Progenitor cell of endocrine pancreas (in vitro differentiated cells): ENCODE results near the gene SERPING1. TPM values are rescaled to one million over a fixed set of nuclear protein-coding genes. Genes with fewer than 3 reads are reported as not detected.

Experiments
- DNase-seq: peaks from one replicate; pipeline ENCODE4 v3.0.0; 2021; ENCODE audit warnings: low spot score; ENCODE audit not compliant: unreplicated experiment
- H3K27ac Mint-ChIP-seq: 2 replicates; pipeline ENCODE4 v1.8.0; 2021; ENCODE audit warnings: mild to moderate bottlenecking, moderate library complexity, mixed read lengths
- H3K27me3 Mint-ChIP-seq: 2 replicates; pipeline ENCODE4 v1.8.0; 2021; ENCODE audit warnings: mixed read lengths
- H3K36me3 Mint-ChIP-seq: 2 replicates; pipeline ENCODE4 v1.8.0; 2022; ENCODE audit warnings: mixed read lengths; ENCODE audit not compliant: insufficient read depth
- H3K4me1 Mint-ChIP-seq: 2 replicates; pipeline ENCODE4 v1.8.0; 2021; ENCODE audit warnings: low read depth, mixed read lengths
- H3K4me3 Mint-ChIP-seq: 2 replicates; pipeline ENCODE4 v1.8.0; 2021; ENCODE audit warnings: low read depth, mild to moderate bottlenecking, moderate library complexity, mixed read lengths
- H3K9me3 Mint-ChIP-seq: 2 replicates; pipeline ENCODE4 v1.8.0; 2021; ENCODE audit warnings: low read depth, mixed read lengths
- total RNA-seq: library from RNA; stranded (reverse); gene quantifications from 2 replicates; pipeline ENCODE4 v1.2.1, GENCODE V29; 2021
- TF ChIP-seq, protein P1 (sequence below): fragments of 200-600 bp; sonication (generic); IDR thresholded peaks from one replicate; pipeline ENCODE4 v1.5.0; 2021; ENCODE audit warnings: antibody characterized with exemption, mild to moderate bottlenecking; ENCODE audit not compliant: unreplicated experiment

SERPING1 gene
- total RNA-seq, 1 donor from 2014 or later = 190 TPM

DNA sequence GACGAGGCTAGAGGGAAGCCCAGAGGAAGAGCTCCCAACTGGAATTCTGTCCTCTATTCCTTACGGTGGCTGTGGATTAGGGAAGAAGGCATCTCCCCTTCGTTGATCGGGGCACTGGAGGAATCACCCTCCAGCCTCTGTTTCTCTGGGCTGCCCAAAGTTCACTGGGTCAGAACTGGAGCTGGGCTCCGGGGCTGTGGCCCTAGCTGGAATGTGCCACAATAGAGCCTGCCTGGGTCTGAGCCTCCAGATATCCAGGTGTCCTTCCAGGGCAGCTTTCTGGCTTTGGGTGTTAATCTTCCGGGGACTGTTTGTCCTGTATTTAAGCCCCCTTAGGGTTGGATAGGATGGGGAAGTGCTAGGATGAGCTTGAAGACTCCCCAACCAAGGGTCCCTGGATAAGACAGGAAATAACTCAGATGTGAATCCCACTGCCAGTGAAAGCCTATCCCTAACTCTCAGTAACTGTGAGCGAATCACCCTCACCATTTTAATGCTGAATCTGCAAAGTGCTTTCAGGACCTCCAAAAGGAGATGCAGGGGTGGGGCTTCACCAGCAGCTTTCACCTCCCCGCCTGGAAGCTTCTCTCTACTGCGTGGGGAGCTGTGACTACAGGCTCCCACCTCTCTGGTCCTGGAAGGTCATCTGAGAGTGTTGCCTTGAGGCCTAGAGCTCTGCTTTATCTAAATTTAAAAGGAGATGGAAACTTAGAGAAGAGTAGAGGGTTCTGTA lies 42.7 kb downstream of the SERPING1 start:
- Mint-ChIP-seq H3K4me1 (peaks cover 48% of the 10 kb centered on the region), H3K27ac (peak overlapping the region; percentile 98), H3K27me3 (no peaks in the 10 kb centered on the region), H3K9me3 (no peaks in the 10 kb centered on the region), H3K36me3 (peaks cover 12% of the 10 kb centered on the region), H3K4me3 (peak overlapping the region; percentile 98)
- no peak for DNase-seq
- TF ChIP-seq, protein P1, sequence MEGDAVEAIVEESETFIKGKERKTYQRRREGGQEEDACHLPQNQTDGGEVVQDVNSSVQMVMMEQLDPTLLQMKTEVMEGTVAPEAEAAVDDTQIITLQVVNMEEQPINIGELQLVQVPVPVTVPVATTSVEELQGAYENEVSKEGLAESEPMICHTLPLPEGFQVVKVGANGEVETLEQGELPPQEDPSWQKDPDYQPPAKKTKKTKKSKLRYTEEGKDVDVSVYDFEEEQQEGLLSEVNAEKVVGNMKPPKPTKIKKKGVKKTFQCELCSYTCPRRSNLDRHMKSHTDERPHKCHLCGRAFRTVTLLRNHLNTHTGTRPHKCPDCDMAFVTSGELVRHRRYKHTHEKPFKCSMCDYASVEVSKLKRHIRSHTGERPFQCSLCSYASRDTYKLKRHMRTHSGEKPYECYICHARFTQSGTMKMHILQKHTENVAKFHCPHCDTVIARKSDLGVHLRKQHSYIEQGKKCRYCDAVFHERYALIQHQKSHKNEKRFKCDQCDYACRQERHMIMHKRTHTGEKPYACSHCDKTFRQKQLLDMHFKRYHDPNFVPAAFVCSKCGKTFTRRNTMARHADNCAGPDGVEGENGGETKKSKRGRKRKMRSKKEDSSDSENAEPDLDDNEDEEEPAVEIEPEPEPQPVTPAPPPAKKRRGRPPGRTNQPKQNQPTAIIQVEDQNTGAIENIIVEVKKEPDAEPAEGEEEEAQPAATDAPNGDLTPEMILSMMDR = no peak

DNA sequence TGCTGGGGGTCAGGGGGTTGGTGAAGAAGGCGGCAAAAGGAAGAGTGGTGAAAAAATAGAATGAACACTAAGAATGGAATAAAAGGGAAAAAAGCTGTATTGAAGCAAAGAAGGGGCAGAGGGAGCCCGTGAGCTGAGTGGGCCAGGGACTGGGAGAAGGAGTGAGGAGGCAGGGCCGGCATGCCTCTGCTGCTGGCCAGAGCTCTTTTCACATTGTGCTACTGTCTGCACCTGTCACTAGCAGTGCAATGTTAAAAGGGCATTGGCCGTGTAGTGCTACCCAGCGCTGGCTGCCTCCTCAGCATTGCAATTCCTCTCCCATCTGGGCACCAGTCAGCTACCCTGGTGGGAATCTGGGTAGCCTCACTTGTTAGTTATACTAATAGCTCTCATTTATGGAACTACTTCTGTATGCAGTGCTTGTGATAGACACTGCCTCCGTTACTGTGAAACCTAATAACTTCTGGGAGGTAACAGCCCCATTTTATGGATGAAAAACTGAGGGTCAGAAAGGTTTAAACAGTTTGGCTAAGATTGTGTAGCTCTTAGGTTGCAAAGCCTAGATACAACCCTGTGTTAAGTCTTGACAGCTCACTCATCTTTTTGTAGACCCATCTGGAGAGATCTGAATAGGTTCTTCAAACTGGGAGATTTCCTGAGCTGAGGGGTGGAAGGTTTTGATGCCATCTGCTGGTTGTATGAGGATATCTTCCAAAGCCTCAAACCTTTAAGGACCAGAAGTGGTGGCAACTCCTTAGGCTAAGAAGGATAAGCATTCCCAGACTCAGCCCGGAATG lies 43.7 kb downstream of the SERPING1 start:
- no peak for DNase-seq
- Mint-ChIP-seq H3K4me3 (peak overlapping the region; percentile 98), H3K9me3 (no peaks in the 10 kb centered on the region), H3K4me1 (peaks cover 56% of the 10 kb centered on the region), H3K36me3 (peaks cover 12% of the 10 kb centered on the region), H3K27ac (peak overlapping the region; percentile 98), H3K27me3 (no peaks in the 10 kb centered on the region)
- TF ChIP-seq, protein P1 = peak; percentile 47

DNA sequence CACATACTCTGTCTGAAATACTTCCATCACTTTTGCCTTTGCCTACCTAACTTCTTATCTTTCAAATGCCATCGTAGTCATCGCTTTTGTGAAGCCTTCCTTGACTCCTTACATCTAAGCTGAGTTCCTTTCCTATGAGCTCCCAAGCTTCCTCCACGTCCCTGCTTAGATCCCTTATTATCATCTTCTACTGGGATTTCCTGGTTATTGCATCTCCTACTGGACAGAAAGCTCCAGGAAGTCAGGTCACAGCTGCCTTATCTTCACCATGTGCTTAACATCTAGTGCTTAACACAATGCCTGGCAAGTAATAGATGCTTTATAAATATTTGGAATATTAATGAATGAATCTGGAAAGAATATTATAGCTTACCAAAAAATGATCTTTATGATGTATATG lies 46.3 kb downstream of the SERPING1 start:
- no peaks in the 10 kb centered on the region for H3K27me3 Mint-ChIP-seq
- H3K4me3 Mint-ChIP-seq = no peak overlapping the region
- peaks cover 11% of the 10 kb centered on the region for H3K36me3 Mint-ChIP-seq
- TF ChIP-seq, protein P1 = no peak
- H3K9me3 Mint-ChIP-seq = no peaks in the 10 kb centered on the region
- no peak for DNase-seq
- H3K27ac Mint-ChIP-seq = peak overlapping the region; percentile 69
- H3K4me1 Mint-ChIP-seq = peaks cover 71% of the 10 kb centered on the region

DNA sequence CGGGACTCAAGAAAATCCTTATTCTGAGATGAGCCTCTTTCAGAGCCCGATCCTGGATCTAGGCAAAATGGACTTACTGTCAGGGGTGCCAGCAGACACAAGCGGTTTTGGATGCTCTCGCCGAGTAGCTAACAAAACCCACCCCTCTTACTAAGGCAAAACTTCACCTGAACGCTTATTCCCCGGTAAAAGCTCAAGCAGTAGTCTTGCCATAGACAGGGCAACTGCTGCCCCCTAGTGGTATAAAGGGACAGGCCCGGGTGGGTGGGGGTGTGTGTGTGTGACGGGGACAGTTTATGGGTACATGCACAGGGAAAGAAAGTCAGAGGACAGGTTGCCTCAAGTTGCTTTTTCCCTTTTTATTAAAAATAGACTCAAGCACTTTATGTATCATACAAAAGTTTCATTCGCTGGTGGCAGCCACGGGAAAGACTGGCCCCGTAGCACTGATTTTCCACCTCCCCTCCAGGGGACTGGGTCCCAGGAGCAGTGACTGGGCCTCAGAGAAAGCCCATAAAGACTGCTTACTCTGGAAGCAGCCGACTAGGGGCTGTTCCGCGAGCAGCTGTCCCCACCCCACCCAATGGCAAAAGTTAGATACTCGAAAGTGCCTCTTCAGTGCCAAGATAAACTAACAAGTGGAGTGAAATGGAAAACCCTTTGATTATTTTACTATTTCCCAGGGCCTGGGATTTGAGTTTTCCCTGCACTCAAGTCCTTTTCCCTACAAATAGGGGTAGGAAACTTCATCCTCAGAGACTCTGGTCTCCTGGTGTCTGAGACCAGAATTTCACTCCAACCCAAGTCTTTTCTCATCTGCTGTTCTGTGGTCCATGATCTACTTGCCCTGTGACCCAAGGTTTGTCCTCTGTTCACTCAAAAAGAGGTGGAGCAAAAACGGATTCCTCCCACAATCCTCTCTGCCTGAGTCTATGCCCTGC lies 47.5 kb downstream of the SERPING1 start:
- Mint-ChIP-seq H3K9me3 (no peaks in the 10 kb centered on the region), H3K27ac (peak overlapping the region; percentile 78), H3K27me3 (no peaks in the 10 kb centered on the region), H3K4me1 (peaks cover 77% of the 10 kb centered on the region), H3K36me3 (peaks cover 11% of the 10 kb centered on the region), H3K4me3 (no peak overlapping the region)
- TF ChIP-seq, protein P1 = peak; percentile 89
- DNase-seq = peak; percentile 78

DNA sequence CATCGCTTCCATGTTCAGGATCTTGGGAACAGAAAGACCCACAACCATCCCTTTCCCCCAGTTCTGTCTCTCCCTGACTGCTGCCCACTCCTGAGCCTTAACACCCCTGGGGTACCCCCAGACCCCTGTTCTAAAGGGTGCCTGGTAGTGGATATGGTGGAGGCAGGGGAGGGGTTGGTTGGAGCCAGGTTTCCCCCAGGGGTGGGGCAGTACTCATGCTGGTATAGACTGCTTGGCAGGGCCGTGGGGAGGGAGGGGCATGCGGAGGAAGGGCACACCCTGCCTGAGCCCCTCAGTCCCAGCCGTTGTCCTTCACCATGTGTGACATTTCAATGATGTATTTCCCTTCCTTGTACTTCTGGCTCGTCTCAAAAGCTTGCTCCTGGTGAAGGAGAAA lies 48.2 kb downstream of the SERPING1 start:
- peaks cover 75% of the 10 kb centered on the region for H3K4me1 Mint-ChIP-seq

More for the DNA sequence above, 48.2 kb downstream of the SERPING1 start:
- Mint-ChIP-seq H3K27me3 (no peaks in the 10 kb centered on the region), H3K9me3 (no peaks in the 10 kb centered on the region), H3K27ac (peak overlapping the region; percentile 76), H3K36me3 (peaks cover 9% of the 10 kb centered on the region), H3K4me3 (no peak overlapping the region)
- no peak for DNase-seq
- TF ChIP-seq, protein P1 = no peak
